Smooth muscle cell (in vitro differentiated cells): Measurements from ENCODE around the gene NDUFB11. TPM values are rescaled to one million over a fixed set of nuclear protein-coding genes. Genes with fewer than 3 reads are reported as not detected.
"Not testable (repeated sequence)": the region's sequence is repeated elsewhere in the genome, so short reads cannot be mapped to it uniquely, and the experiment has no call there.

Source experiments
- DNase-seq: peaks from one replicate; lab custom pipeline; 2025; ENCODE audit not compliant: unreplicated experiment; lab: John Stamatoyannopoulos, UW
- H2AFZ ChIP-seq: fragments of 200-600 bp; sonication (generic); 2 replicates; pipeline ENCODE4 v1.6.0; 2016; ENCODE audit warnings: antibody characterized with exemption, low read depth, mild to moderate bottlenecking
- H3F3A ChIP-seq: fragments of 200-600 bp; sonication (generic); 2 replicates; pipeline ENCODE4 v1.6.0; 2017; ENCODE audit warnings: antibody characterized with exemption, low read depth
- H3K27ac ChIP-seq: fragments of 200-600 bp; sonication (generic); 2 replicates; pipeline ENCODE4 v1.5.1; 2016; ENCODE audit warnings: low read depth, mild to moderate bottlenecking
- H3K27me3 ChIP-seq: fragments of 200-600 bp; sonication (generic); 2 replicates; pipeline ENCODE4 v1.6.1; 2016; ENCODE audit warnings: low read depth, mild to moderate bottlenecking
- H3K36me3 ChIP-seq: fragments of 200-600 bp; sonication (generic); 2 replicates; pipeline ENCODE4 v1.5.1; 2016; ENCODE audit warnings: low read depth
- H3K4me1 ChIP-seq: fragments of 200-600 bp; sonication (generic); 2 replicates; pipeline ENCODE4 v1.5.1; 2016; ENCODE audit warnings: low read depth
- H3K4me2 ChIP-seq: fragments of 200-600 bp; sonication (generic); 2 replicates; pipeline ENCODE4 v1.6.0; 2016; ENCODE audit warnings: mild to moderate bottlenecking
- H3K4me3 ChIP-seq: fragments of 200-600 bp; sonication (generic); 2 replicates; pipeline ENCODE4 v1.5.1; 2016; ENCODE audit warnings: mild to moderate bottlenecking
- H3K79me2 ChIP-seq: fragments of 200-600 bp; sonication (generic); 2 replicates; pipeline ENCODE4 v1.6.0; 2016; ENCODE audit warnings: low read depth, mild to moderate bottlenecking
- H3K9ac ChIP-seq: fragments of 200-600 bp; sonication (generic); 2 replicates; pipeline ENCODE4 v1.6.0; 2016; ENCODE audit warnings: low read depth
- H3K9me3 ChIP-seq: fragments of 200-600 bp; sonication (generic); replicated peaks from 2 replicates; pipeline ENCODE4 v1.5.1; 2016; ENCODE audit warnings: low read depth
- H4K20me1 ChIP-seq: fragments of 200-600 bp; sonication (generic); 2 replicates; pipeline ENCODE4 v1.6.0; 2016; ENCODE audit warnings: low read depth
- WGBS: methylation state at CpG from one replicate; pipeline ENCODE4 v1.1.7; 2016; ENCODE audit warnings: low lambda C conversion rate; 5-methylcytosine and 5-hydroxymethylcytosine counted together
- polyA plus RNA-seq: library from polyadenylated mRNA; unstranded; fragments of >200 nt; fragmentation: Nextera tagmentation; extraction: Ambion mirVana; gene quantifications from 2 replicates; pipeline ENCODE4 v1.2.1, GENCODE V29; 2016
- total RNA-seq: library from RNA; depleted of rRNA; stranded (reverse); fragments of >200 nt; gene quantifications from 2 replicates; pipeline ENCODE4 v1.2.3, GENCODE V29; 2014
- TF ChIP-seq, protein P1 (sequence below): fragments of 200-600 bp; sonication (generic); IDR thresholded peaks from 2 replicates; pipeline ENCODE4 v1.5.1; 2017; ENCODE audit warnings: borderline replicate concordance, mild to moderate bottlenecking, antibody characterized with exemption; ENCODE audit not compliant: insufficient read depth, poor library complexity, severe bottlenecking

NDUFB11 gene
- total and polyA plus RNA-seq, 2 experiments from 2014 or later = 82.6 to 178 TPM

DNA sequence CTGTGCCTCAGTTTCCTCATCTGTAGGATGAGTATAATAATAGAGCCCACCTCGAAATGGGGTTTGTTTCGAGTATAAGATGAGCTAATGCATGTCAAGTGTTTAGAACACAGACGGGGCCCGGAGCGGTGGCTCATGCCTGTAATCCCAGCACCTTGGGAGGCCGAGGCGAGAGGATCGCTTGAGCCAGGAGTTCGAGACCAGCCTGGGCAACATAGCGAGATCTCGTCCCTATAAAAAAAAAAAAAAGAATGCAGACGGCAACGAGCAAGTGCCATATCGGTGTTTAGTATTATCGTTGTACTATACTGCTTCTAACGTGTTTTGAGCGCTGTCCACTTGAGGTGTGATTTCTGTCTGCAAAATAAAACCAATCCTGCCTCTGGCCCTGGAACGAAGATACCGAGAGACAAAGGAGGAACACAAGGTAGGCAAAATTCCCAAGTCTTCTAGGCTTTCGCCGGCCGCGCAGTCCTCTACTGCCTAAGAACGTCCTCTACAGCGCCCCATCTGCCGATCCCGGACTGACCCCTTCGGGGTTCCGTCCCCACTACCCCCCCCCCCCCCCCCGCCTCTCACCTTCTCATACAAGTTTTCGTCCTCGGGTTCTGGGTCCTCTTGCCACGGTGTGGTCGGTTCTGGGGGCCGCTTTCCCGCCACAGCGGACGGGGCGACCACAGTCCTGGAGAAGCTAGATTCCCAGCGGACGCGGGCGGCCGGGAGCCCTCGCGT is 442 bp downstream of the NDUFB11 start:
- peaks cover 24% of the 10 kb centered on the region for H4K20me1 ChIP-seq
- H3K27ac ChIP-seq = peak overlapping the region; percentile 90
- peak overlapping the region; percentile 79 for H3K4me2 ChIP-seq
- no peaks in the 10 kb centered on the region for H3K9me3 ChIP-seq
- peak overlapping the region; percentile 79 for H3K4me3 ChIP-seq
- TF ChIP-seq, protein P1, sequence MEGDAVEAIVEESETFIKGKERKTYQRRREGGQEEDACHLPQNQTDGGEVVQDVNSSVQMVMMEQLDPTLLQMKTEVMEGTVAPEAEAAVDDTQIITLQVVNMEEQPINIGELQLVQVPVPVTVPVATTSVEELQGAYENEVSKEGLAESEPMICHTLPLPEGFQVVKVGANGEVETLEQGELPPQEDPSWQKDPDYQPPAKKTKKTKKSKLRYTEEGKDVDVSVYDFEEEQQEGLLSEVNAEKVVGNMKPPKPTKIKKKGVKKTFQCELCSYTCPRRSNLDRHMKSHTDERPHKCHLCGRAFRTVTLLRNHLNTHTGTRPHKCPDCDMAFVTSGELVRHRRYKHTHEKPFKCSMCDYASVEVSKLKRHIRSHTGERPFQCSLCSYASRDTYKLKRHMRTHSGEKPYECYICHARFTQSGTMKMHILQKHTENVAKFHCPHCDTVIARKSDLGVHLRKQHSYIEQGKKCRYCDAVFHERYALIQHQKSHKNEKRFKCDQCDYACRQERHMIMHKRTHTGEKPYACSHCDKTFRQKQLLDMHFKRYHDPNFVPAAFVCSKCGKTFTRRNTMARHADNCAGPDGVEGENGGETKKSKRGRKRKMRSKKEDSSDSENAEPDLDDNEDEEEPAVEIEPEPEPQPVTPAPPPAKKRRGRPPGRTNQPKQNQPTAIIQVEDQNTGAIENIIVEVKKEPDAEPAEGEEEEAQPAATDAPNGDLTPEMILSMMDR = no peak
- peaks cover 6% of the 10 kb centered on the region for H3K4me1 ChIP-seq
- H3K9ac ChIP-seq = peak overlapping the region; percentile 15
- peaks cover 35% of the 10 kb centered on the region for H3K79me2 ChIP-seq
- peak; percentile 38 for DNase-seq
- no peaks in the 10 kb centered on the region for H3F3A ChIP-seq
- no peaks in the 10 kb centered on the region for H3K27me3 ChIP-seq
- no peaks in the 10 kb centered on the region for H3K36me3 ChIP-seq
- WGBS = 60% methylated on average over 44 of the region's 46 CpGs
- H2AFZ ChIP-seq = peak overlapping the region; percentile 26

DNA sequence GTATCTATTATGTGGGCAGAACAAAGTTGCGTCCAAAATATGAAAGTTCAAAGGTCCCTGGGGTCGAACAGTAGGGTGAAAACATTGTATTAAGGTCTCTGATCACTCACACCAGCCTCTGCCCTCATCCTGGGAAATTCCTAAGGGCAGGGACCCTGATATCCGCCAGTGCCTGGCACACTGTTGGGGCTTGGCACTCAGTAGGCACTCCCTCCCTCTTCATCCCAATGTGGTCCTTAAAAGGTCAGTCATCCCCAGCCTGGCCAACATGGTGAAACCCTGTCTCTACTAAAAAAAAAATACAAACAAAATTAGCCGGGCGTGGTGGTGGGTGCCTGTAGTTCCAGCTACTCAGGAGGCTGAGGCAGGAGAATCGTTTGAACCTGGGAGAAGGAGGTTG is 6.3 kb downstream of the NDUFB11 start:
- H2AFZ ChIP-seq = no peak overlapping the region
- TF ChIP-seq, protein P1 = no peak
- no peaks in the 10 kb centered on the region for H3K36me3 ChIP-seq
- WGBS = 78% methylated on average over 6 of the region's 6 CpGs
- H3K79me2 ChIP-seq = peaks cover under 1% of the 10 kb centered on the region
- no peak overlapping the region for H3K9ac ChIP-seq
- H3K4me3 ChIP-seq = no peak overlapping the region
- H3K9me3 ChIP-seq = no peaks in the 10 kb centered on the region
- no peak overlapping the region for H3K27ac ChIP-seq
- no peaks in the 10 kb centered on the region for H3F3A ChIP-seq
- no peak overlapping the region for H3K4me2 ChIP-seq
- H3K4me1 ChIP-seq = no peaks in the 10 kb centered on the region
- DNase-seq = no peak
- no peaks in the 10 kb centered on the region for H4K20me1 ChIP-seq
- H3K27me3 ChIP-seq = no peaks in the 10 kb centered on the region

- not testable (repeated sequence) for H3K27me3 ChIP-seq, DNase-seq, H3K79me2 ChIP-seq, H3F3A ChIP-seq, H3K4me3 ChIP-seq, H3K4me1 ChIP-seq, H3K36me3 ChIP-seq, H2AFZ ChIP-seq, H3K27ac ChIP-seq, H3K9me3 ChIP-seq, H3K4me2 ChIP-seq, H4K20me1 ChIP-seq, H3K9ac ChIP-seq
- WGBS = 85% methylated on average over 5 of the region's 5 CpGs
Observed at GRCh38 chrX:47135650-47136049, 8.9 kb downstream of the NDUFB11 start.

DNA sequence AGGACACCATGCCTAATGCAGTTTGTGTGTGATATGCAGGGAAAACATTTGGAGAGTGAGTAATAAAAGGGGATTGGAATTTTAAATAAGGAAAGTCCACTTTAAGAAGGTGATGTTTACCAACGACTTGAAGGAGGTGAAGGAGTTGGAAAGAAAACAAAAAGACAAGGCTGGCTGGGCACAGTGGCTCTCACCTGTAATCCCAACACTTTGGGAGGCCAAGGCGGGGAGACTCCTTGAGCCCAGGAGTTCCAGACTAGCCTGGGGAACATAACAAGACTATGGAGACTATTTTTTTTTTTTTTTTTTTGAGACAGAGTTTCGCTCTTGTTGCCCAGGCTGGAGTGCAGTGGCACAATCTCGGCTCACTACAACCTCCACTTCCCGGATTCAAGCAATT is 11.0 kb downstream of the NDUFB11 start:
- TF ChIP-seq, protein P1 = no peak
- H3K4me2 ChIP-seq = no peak overlapping the region
- H3K4me3 ChIP-seq = no peak overlapping the region
- no peak for DNase-seq
- H3K27me3 ChIP-seq = no peaks in the 10 kb centered on the region
- H3K9ac ChIP-seq = no peak overlapping the region
- H3K79me2 ChIP-seq = peaks cover 6% of the 10 kb centered on the region
- no peaks in the 10 kb centered on the region for H3K9me3 ChIP-seq
- H3F3A ChIP-seq = no peaks in the 10 kb centered on the region
- no peak overlapping the region for H2AFZ ChIP-seq
- no peaks in the 10 kb centered on the region for H3K4me1 ChIP-seq
- H3K27ac ChIP-seq = no peak overlapping the region
- H3K36me3 ChIP-seq = no peaks in the 10 kb centered on the region
- 83% methylated on average over 5 of the region's 5 CpGs for WGBS
- H4K20me1 ChIP-seq = no peaks in the 10 kb centered on the region
